Smooth muscle cell (in vitro differentiated cells): ENCODE data around the gene ANKAR. TPM values are rescaled to one million over a fixed set of nuclear protein-coding genes. Genes with fewer than 3 reads are reported as not detected.

ENCODE experiments used
- DNase-seq: peaks from one replicate; lab custom pipeline; 2025; ENCODE audit not compliant: unreplicated experiment; lab: John Stamatoyannopoulos, UW
- H2AFZ ChIP-seq: fragments of 200-600 bp; sonication (generic); 2 replicates; pipeline ENCODE4 v1.6.0; 2016; ENCODE audit warnings: antibody characterized with exemption, low read depth, mild to moderate bottlenecking
- H3F3A ChIP-seq: fragments of 200-600 bp; sonication (generic); 2 replicates; pipeline ENCODE4 v1.6.0; 2017; ENCODE audit warnings: antibody characterized with exemption, low read depth
- H3K27ac ChIP-seq: fragments of 200-600 bp; sonication (generic); 2 replicates; pipeline ENCODE4 v1.5.1; 2016; ENCODE audit warnings: low read depth, mild to moderate bottlenecking
- H3K27me3 ChIP-seq: fragments of 200-600 bp; sonication (generic); 2 replicates; pipeline ENCODE4 v1.6.1; 2016; ENCODE audit warnings: low read depth, mild to moderate bottlenecking
- H3K36me3 ChIP-seq: fragments of 200-600 bp; sonication (generic); 2 replicates; pipeline ENCODE4 v1.5.1; 2016; ENCODE audit warnings: low read depth
- H3K4me1 ChIP-seq: fragments of 200-600 bp; sonication (generic); 2 replicates; pipeline ENCODE4 v1.5.1; 2016; ENCODE audit warnings: low read depth
- H3K4me2 ChIP-seq: fragments of 200-600 bp; sonication (generic); 2 replicates; pipeline ENCODE4 v1.6.0; 2016; ENCODE audit warnings: mild to moderate bottlenecking
- H3K4me3 ChIP-seq: fragments of 200-600 bp; sonication (generic); 2 replicates; pipeline ENCODE4 v1.5.1; 2016; ENCODE audit warnings: mild to moderate bottlenecking
- H3K79me2 ChIP-seq: fragments of 200-600 bp; sonication (generic); 2 replicates; pipeline ENCODE4 v1.6.0; 2016; ENCODE audit warnings: low read depth, mild to moderate bottlenecking
- H3K9ac ChIP-seq: fragments of 200-600 bp; sonication (generic); 2 replicates; pipeline ENCODE4 v1.6.0; 2016; ENCODE audit warnings: low read depth
- H3K9me3 ChIP-seq: fragments of 200-600 bp; sonication (generic); replicated peaks from 2 replicates; pipeline ENCODE4 v1.5.1; 2016; ENCODE audit warnings: low read depth
- H4K20me1 ChIP-seq: fragments of 200-600 bp; sonication (generic); 2 replicates; pipeline ENCODE4 v1.6.0; 2016; ENCODE audit warnings: low read depth
- WGBS: methylation state at CpG from one replicate; pipeline ENCODE4 v1.1.7; 2016; ENCODE audit warnings: low lambda C conversion rate; 5-methylcytosine and 5-hydroxymethylcytosine counted together
- polyA plus RNA-seq: library from polyadenylated mRNA; unstranded; fragments of >200 nt; fragmentation: Nextera tagmentation; extraction: Ambion mirVana; gene quantifications from 2 replicates; pipeline ENCODE4 v1.2.1, GENCODE V29; 2016
- total RNA-seq: library from RNA; depleted of rRNA; stranded (reverse); fragments of >200 nt; gene quantifications from 2 replicates; pipeline ENCODE4 v1.2.3, GENCODE V29; 2014
- TF ChIP-seq, protein P1 (sequence below): fragments of 200-600 bp; sonication (generic); IDR thresholded peaks from 2 replicates; pipeline ENCODE4 v1.5.1; 2017; ENCODE audit warnings: borderline replicate concordance, mild to moderate bottlenecking, antibody characterized with exemption; ENCODE audit not compliant: insufficient read depth, poor library complexity, severe bottlenecking

Gene ANKAR
- total and polyA plus RNA-seq, 2 experiments from 2014 or later = 0.89 to 17.1 TPM

DNA sequence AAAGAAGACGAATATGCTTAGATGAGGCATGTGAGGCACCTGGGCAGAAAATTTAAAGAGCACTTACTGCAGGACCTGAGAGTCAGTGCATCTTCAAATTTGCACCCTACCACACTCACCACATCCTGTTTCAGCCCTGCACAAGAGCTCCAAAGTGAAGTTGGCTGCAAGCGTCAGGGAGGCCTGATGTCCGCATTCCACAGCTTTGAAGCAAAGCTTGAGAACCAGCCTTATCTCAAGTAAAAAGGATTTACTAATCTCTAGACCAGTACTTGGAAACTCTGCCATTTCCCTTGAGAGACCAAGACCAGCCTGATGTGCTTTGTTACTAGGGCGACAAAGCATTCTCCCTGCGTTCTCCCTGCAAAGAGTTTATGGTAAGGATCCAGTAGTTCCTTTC, 16.6 kb upstream of the ANKAR start:
- TF ChIP-seq, protein P1, sequence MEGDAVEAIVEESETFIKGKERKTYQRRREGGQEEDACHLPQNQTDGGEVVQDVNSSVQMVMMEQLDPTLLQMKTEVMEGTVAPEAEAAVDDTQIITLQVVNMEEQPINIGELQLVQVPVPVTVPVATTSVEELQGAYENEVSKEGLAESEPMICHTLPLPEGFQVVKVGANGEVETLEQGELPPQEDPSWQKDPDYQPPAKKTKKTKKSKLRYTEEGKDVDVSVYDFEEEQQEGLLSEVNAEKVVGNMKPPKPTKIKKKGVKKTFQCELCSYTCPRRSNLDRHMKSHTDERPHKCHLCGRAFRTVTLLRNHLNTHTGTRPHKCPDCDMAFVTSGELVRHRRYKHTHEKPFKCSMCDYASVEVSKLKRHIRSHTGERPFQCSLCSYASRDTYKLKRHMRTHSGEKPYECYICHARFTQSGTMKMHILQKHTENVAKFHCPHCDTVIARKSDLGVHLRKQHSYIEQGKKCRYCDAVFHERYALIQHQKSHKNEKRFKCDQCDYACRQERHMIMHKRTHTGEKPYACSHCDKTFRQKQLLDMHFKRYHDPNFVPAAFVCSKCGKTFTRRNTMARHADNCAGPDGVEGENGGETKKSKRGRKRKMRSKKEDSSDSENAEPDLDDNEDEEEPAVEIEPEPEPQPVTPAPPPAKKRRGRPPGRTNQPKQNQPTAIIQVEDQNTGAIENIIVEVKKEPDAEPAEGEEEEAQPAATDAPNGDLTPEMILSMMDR = no peak
- WGBS = 20% methylated on average over 5 of the region's 5 CpGs
- Histone ChIP-seq H2AFZ (no peak overlapping the region), H3K36me3 (no peaks in the 10 kb centered on the region), H3K4me3 (no peak overlapping the region), H3K4me2 (peak overlapping the region; percentile 60), H3K9ac (peak overlapping the region; percentile 42), H3K27ac (peak overlapping the region; percentile 93), H3K27me3 (no peaks in the 10 kb centered on the region), H3K4me1 (peaks cover 14% of the 10 kb centered on the region), H3F3A (peaks cover 8% of the 10 kb centered on the region), H3K9me3 (no peaks in the 10 kb centered on the region), H3K79me2 (peaks cover 15% of the 10 kb centered on the region), H4K20me1 (no peaks in the 10 kb centered on the region)
- no peak for DNase-seq

DNA sequence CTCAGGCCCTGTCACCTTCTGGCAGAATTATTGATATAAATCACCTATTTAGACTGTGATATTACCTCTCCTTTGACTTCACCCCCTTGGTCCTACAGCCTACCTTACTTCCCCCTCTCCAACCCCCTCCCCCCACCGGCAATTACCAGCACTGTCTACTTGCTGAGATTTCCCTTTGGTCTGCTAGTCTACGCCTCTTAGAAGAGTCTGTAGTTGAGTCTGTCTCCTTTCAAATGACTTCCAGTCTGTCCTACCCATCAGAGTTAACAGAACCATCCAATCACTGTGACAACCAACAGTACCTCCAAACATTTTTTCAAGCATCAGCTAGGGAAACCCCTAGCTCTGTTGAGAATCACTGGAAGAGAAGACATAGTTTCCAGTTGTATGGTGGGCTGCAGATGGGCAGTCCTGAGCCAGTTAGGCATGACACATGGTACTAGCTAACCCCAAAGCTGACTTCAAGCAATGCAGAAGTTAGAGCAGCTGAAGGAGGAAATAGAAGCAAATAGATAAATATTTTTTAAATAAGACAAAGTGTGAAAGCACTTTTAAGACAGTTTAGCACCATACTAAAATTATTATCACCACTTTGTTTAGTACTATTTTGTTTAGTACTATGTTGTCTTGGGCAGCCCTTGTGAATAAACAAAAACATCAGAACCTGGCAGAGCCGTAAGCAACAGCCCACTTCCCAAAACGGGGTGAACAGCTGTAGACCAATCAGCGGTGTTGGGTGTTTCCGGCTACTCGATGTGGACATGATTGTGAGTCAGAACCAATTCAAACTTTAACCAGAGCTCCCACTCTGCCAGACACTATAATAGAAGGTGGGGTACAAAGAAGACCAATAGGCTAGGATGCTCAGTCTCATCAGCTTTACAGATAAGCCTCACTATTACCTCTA, 15.9 kb upstream of the ANKAR start:
- H3K36me3 ChIP-seq = no peaks in the 10 kb centered on the region
- H3K9ac ChIP-seq = peak overlapping the region; percentile 42
- H3K4me3 ChIP-seq = no peak overlapping the region
- no peaks in the 10 kb centered on the region for H4K20me1 ChIP-seq
- 52% methylated on average over 7 of the region's 7 CpGs for WGBS
- no peak for DNase-seq
- TF ChIP-seq, protein P1 = no peak
- peaks cover 22% of the 10 kb centered on the region for H3K79me2 ChIP-seq
- no peaks in the 10 kb centered on the region for H3K9me3 ChIP-seq
- peaks cover 14% of the 10 kb centered on the region for H3K4me1 ChIP-seq
- peak overlapping the region; percentile 93 for H3K27ac ChIP-seq
- H3K27me3 ChIP-seq = no peaks in the 10 kb centered on the region
- H2AFZ ChIP-seq = peak overlapping the region; percentile 40
- peak overlapping the region; percentile 60 for H3K4me2 ChIP-seq
- H3F3A ChIP-seq = peaks cover 8% of the 10 kb centered on the region

DNA sequence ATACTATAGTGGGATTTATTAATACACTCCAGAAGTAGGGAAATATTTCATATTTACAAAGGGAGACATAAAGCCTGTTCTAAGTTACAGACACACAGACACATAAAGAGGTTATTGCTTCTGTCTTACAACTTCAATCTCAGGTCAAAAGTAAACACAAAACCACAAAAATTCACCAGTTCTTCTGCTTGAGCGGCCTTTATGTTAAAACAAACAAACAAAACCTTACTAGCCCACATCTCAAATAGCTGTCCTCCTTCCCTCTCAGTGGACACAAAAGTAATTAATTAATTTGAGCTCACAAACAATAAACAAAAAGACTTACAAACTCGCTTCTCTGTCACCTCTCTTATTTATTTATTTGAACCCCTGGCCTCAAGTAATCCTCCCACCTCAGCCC, 14.7 kb upstream of the ANKAR start:
- Histone ChIP-seq H2AFZ (peak overlapping the region; percentile 40), H3K9ac (peak overlapping the region; percentile 29), H4K20me1 (no peaks in the 10 kb centered on the region), H3K4me3 (no peak overlapping the region), H3F3A (peaks cover 8% of the 10 kb centered on the region), H3K4me2 (peak overlapping the region; percentile 46), H3K27me3 (no peaks in the 10 kb centered on the region), H3K36me3 (no peaks in the 10 kb centered on the region), H3K27ac (peak overlapping the region; percentile 93), H3K79me2 (peaks cover 31% of the 10 kb centered on the region), H3K4me1 (peaks cover 14% of the 10 kb centered on the region), H3K9me3 (no peaks in the 10 kb centered on the region)
- WGBS = 22% methylated on average over 2 of the region's 2 CpGs
- TF ChIP-seq, protein P1 = no peak
- DNase-seq = no peak
